Osteoblast (primary cell): ENCODE measurements around the gene SLC49A3. TPM values are rescaled to one million over a fixed set of nuclear protein-coding genes. Genes with fewer than 3 reads are reported as not detected.

Source experiments
- DNase-seq: peaks from one replicate; pipeline ENCODE4 v3.0.0; 2011; ENCODE audit warnings: low spot score, mixed read lengths; ENCODE audit not compliant: insufficient read length; ENCODE audit errors: missing footprints
- H2AFZ ChIP-seq: 2 replicates; pipeline ENCODE4 v1.6.0; 2011; ENCODE audit warnings: mild to moderate bottlenecking, low read length
- H3K27ac ChIP-seq: 2 replicates; pipeline ENCODE4 v1.5.1; 2011; ENCODE audit warnings: mild to moderate bottlenecking, low read depth, low read length, moderate library complexity
- H3K27me3 ChIP-seq: 2 replicates; pipeline ENCODE4 v1.6.0; 2012; ENCODE audit warnings: mild to moderate bottlenecking, control low read depth, inconsistent platforms, low read length, moderate library complexity; ENCODE audit not compliant: insufficient read depth
- H3K36me3 ChIP-seq: 2 replicates; pipeline ENCODE4 v1.5.1; 2011; ENCODE audit warnings: mild to moderate bottlenecking, low read length, control low read depth, moderate library complexity; ENCODE audit not compliant: insufficient read depth
- H3K4me1 ChIP-seq: 2 replicates; pipeline ENCODE4 v1.5.1; 2011; ENCODE audit warnings: mild to moderate bottlenecking, low read length, control low read depth, moderate library complexity; ENCODE audit not compliant: insufficient read depth
- H3K4me2 ChIP-seq: 2 replicates; pipeline ENCODE4 v1.6.0; 2011; ENCODE audit warnings: mild to moderate bottlenecking, low read length; ENCODE audit not compliant: insufficient read depth
- H3K4me3 ChIP-seq: fragments of 200-600 bp; sonication (generic); 3 replicates; pipeline ENCODE4 v1.5.1; 2012; ENCODE audit warnings: mild to moderate bottlenecking, low read length, inconsistent platforms; ENCODE audit not compliant: insufficient read depth
- H3K79me2 ChIP-seq: 2 replicates; pipeline ENCODE4 v1.6.0; 2012; ENCODE audit warnings: mild to moderate bottlenecking, low read length, control low read depth, inconsistent platforms; ENCODE audit not compliant: insufficient read depth
- H3K9me3 ChIP-seq: 2 replicates; pipeline ENCODE4 v1.5.1; 2011; ENCODE audit warnings: low read depth, low read length, control low read depth
- H4K20me1 ChIP-seq: 2 replicates; pipeline ENCODE4 v1.6.0; 2012; ENCODE audit warnings: mild to moderate bottlenecking, low read length, control low read depth; ENCODE audit not compliant: insufficient read depth
- CTCF ChIP-seq: IDR thresholded peaks from 2 replicates; pipeline ENCODE4 v1.5.1; 2011; ENCODE audit warnings: mild to moderate bottlenecking, low read depth, low read length, moderate library complexity; ENCODE audit errors: extremely low read depth
- total RNA-seq: library from RNA; depleted of rRNA; stranded (reverse); fragments of >200 nt; gene quantifications from 2 replicates; pipeline ENCODE4 v1.2.3, GENCODE V29; 2012

Gene SLC49A3
- total RNA-seq, 1 donor: 11.6 TPM

DNA sequence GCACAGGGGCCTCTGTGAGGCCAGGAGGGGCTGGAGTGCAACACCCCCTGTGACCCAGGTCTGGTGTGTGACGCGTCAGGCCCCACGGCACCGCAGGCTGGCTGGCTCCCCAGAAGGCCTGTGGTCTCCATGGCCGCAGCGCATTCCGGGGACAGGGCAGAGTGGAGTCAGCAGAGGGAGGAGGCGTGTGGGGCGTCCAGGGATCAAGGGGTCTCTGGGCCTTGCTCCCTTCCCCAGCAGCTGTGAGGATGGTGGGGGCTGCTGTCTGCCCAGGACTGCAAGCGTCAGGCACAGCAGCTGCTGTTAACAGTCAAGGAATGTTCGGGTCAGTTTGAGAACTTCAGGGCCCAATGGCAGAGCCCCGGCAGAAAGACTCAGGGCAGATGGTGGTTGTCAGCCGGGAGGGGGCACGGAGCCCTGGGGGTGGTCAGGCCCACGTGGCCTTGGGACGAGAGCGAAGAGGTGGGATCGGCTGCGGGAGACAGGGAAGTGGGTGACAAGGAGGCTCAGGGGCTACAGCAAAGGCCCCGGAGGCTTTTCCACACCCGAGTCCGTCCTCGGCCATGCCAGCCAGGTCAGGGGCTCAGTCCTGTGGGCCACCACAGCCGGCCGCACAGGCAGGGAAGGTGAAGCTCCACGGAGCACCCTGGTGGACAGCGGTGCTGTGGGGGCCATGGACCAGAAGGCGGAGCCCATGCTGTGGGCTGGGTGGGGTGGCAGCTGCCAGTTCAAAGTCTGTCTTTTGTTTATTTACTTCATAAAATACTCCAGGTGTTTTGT is 35.0 kb upstream of the SLC49A3 start:
- H4K20me1 ChIP-seq: peaks cover 61% of the 10 kb centered on the region
- TF ChIP-seq CTCF: no peak

GRCh38 chr4:722851-723360 is 34.0 kb upstream of the SLC49A3 start:
- Histone ChIP-seq H3K9me3 (no peaks in the 10 kb centered on the region), H4K20me1 (peaks cover 63% of the 10 kb centered on the region), H2AFZ (no peak overlapping the region), H3K4me2 (no peak overlapping the region), H3K4me1 (peaks cover 24% of the 10 kb centered on the region), H3K79me2 (peaks cover 90% of the 10 kb centered on the region), H3K27ac (no peak overlapping the region), H3K4me3 (no peak overlapping the region), H3K36me3 (peaks cover 3% of the 10 kb centered on the region), H3K27me3 (no peaks in the 10 kb centered on the region)
- TF ChIP-seq CTCF: no peak
- no peak for DNase-seq

More for the DNA sequence above, 35.0 kb upstream of the SLC49A3 start:
- Histone ChIP-seq H3K4me3 (no peak overlapping the region), H3K9me3 (no peaks in the 10 kb centered on the region), H3K27ac (no peak overlapping the region), H2AFZ (no peak overlapping the region), H3K4me1 (peaks cover 25% of the 10 kb centered on the region), H3K36me3 (peaks cover 3% of the 10 kb centered on the region), H3K4me2 (no peak overlapping the region), H3K27me3 (no peaks in the 10 kb centered on the region), H3K79me2 (peaks cover 89% of the 10 kb centered on the region)
- no peak for DNase-seq

DNA sequence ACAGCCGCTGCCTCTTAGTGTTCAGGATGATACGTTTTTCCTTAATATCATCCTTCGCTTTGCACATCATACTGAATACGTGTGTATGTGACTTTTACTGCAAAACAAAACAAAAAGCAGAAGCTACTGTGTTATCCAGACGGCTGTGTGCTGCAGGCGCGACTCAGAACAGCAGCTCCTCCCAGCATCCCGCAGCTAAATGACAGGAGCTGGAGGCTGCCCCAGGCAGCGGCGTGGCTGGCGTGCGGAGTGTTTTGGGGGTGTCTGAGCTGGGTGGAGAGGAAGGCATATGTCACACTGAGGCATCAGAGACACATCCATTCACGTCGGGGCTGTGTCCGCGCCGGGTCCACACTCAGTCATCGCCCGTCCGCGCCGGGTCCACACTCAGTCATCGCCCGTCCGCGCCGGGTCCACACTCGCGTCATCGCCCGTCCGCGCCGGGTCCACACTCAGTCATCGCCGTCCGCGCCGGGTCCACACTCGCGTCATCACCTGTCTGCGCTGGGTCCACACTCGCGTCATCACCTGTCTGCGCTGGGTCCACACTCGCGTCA is 33.3 kb upstream of the SLC49A3 start:
- Histone ChIP-seq H4K20me1 (peaks cover 63% of the 10 kb centered on the region), H3K27ac (no peak overlapping the region), H3K4me2 (no peak overlapping the region), H3K4me1 (peaks cover 17% of the 10 kb centered on the region), H3K36me3 (peaks cover 3% of the 10 kb centered on the region), H2AFZ (no peak overlapping the region), H3K79me2 (peaks cover 90% of the 10 kb centered on the region), H3K27me3 (no peaks in the 10 kb centered on the region), H3K4me3 (no peak overlapping the region), H3K9me3 (no peaks in the 10 kb centered on the region)
- no peak for TF ChIP-seq CTCF
- no peak for DNase-seq
